HG03558 (cell line): ENCODE results near the gene ERO1B.

ENCODE experiments used
- ATAC-seq: cut with Tn5 transposase; IDR thresholded peaks from one replicate; pipeline ENCODE4 v1.9.1; 2021; ENCODE audit warnings: moderate number of reproducible peaks; ENCODE audit not compliant: unreplicated experiment; ENCODE audit errors: extremely low read depth

Gene ERO1B

DNA sequence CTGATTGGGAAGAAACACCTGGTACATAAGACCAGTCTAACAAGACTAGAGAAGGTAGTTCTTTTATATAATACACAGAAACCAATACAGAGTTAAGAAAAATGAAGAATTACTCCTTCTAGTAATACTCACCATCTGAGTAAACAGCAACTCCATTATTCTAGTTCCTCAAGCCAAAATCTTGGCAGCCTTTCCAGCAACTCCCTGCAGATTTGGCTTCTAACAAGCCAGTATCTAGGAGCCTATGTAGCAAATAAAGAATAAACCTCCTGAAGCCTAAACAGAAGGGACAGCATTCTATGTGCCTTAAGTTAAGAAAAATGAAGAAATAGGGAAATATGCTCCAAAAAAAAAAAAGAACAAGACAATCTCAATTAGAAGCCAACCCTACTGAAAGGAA lies 24.5 kb downstream of the ERO1B start:
- no peak for ATAC-seq

DNA sequence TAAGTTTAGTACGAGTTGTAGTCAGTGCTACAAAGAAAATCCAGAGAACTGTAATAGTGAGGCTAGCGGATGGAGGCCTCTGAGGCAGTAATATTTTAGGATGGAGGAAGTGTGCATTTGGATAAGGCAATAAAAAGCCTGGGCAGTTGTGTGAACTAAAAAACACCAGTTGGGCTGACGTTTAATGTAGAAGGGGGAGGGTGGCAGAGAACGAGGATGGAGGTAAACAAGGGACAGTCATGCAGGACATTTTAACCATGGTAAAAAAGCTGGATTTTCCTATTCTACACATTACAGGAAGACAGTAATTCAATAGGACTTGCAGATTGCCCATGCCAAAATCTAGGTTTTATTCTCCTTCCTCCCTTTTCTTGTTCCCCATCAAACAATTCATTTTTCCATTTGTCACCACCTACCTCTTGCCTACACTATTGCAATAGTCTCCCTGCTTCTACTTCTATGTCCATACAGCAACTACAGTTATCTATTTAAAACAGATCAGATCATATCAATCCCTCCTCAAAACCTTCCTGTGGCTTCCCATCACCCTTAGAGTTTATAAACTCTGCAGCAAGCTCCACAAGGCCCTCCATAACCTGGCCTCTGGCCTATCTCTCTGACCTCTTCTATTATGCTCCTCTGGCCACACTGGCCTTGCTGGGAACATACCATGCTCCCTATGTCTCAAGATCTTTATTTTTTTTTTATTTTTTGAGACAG lies 27.7 kb downstream of the ERO1B start:
- no peak for ATAC-seq

DNA sequence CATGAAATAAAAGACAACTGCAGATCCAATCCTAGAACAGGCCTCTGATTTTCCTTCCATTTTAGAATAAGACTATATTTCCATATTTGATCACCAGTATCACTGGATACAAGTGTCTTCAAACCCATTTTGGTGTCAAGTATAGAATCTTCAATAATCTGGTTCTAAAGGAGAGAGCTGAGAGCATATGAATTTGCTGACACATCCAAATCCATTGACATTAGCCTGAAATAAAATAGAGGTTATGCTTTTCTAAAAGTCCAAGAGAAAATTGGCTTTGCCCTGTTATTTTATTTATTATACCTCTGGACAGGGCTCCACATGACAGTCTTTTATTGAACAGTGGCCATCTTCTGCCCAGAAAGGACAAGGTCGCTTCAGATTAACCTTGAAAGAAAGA lies 28.6 kb downstream of the ERO1B start:
- ATAC-seq, result no peak

DNA sequence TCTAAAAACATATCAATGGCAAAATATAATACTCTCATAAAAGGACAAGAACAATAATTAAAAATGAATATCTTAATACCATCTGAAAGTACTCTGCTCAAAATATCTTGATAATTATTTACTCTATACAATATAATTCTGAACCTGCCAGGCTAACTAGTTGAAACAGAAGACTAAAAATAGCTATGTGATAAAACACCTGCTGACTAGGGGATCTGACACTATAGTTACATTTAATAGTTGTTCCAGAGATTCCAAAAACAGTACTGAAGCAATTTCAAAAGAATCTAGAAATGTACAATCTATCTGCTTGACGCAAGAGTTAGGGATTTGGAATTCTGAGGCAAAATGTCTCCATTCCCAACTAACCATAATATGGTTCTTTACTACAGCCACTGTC lies 30.2 kb downstream of the ERO1B start:
- ATAC-seq, result no peak

DNA sequence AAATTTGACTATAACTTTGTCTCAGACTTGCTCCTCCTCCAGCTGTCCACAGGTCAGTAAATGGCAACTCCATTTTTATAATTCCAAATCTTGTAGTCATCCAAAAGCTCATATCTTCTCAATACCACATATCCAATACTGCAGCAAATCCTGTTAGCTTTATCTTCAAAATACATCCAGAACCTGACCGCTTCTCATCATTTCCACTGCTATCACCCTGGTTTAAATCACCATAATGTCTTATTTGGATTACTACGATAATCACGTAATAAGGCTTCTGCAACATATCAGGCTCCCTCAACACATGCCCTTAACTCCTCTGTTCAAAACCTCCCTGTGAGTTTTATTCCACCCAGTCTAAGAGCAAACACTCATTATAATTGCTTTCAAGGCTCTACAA lies 34.5 kb downstream of the ERO1B start:
- ATAC-seq, result no peak

DNA sequence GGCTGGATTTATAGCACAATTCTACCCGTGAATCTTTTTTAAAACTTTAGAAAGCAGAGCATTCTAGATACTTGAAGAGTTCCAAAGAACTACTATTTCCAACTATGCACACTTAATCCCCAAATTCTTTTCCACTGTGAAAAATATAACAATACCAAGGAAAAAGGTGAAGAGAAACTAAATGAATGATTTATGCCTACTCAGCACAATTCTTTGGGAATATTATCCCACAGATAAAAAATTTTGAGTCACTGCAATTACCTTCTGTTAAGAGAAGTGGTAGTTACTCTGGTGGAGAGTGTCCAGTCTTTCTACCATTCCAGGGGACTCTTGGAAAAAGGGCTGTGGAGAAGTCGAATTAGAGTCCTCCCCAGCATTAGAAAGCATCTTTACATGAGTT lies 39.2 kb downstream of the ERO1B start:
- no peak for ATAC-seq

DNA sequence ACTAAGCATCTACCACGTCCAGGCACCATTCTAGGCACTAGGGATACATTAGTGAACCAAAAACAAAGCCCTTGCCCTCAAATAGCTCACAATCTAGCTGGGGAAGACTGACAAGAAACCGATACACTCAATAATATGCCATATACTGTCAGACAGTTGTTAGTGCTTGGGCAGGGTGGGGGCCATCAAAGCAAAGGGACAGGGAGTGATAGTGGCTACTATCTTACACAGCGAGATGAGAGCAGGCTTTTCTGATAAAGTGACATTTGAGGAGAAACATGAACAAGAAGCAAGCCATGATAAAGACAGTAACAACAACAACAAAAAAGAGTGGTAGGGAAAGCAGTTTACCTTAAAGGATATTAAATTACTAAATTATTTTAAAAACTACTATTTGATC lies 41.1 kb downstream of the ERO1B start:
- ATAC-seq, result no peak

DNA sequence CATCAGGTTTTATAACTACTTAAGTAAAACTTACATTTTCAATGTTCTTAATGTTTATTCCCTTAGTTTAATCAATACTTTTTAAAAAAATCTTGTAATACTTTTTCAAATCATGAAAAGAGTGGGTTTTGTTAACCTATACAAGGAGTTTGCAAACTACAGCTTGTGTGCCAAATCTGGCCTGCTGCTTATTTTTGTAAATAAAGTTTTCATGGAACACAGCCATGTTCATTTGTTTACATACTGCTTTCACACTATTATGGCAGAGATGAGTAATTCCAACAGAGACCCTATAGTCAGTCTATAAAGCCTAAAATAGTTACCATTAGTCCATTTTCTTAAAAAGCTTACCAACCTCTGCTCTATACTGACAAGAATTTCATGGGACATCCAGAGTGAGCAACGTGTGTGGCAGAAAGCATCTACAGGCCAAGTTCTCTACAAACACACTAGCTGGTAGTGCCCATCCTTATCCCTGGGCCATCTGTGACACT lies 42.6 kb downstream of the ERO1B start:
- no peak for ATAC-seq

DNA sequence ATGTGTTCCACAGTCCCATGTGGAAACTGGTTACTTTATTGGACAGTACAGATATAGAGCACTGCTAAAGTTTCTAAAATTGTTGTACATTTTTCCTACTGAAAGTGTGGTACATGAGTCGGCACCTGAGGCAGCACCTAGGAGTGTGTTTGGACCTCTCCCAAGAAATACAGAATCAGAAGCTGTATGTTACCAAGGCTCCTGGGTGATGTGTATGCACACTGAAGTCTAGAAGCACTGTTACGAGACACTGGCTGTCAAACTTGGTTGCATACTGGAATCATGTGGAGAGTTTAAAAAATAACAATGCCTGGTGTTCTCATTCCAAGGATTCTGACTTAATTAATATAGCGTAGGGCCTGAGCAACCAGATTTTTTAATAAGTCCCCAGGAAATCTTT lies 46.6 kb downstream of the ERO1B start:
- no peak for ATAC-seq

DNA sequence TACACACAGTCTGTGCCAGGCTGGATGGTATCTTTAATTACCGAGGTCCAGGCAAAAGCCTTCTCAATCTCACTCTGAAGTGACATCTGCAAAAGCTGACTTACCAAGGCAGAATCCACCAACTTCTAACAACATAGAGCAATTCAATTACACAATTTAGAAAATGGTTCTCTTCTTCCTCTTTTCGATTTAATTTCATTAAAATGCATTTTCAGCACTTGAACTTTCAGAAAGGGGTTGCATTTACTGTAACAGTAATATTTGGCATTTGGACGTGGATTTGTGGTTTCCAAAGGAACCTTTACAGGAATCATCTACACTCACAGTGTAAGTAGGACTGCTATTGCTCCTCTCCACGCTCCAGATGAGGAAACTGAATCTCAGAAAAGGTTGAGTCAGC lies 53.3 kb downstream of the ERO1B start:
- no peak for ATAC-seq

DNA sequence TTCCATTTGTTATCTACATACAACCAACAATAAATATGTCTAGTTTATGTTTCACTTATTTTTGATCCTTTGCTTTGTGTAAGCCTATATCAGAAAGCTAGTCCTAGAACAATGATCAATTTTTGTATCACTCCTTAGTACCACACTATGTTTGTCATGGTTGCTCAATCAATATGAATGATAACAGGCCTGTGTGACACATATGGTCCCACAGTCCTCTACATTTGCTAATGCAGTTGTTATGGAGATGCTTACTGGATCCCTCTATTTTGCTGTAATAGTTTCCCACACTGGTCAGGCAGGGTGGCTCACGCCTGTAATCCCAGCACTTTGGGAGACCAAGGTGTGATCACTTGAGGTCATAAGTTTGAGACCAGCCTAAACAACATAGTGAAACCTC lies 59.1 kb downstream of the ERO1B start:
- no peak for ATAC-seq

DNA sequence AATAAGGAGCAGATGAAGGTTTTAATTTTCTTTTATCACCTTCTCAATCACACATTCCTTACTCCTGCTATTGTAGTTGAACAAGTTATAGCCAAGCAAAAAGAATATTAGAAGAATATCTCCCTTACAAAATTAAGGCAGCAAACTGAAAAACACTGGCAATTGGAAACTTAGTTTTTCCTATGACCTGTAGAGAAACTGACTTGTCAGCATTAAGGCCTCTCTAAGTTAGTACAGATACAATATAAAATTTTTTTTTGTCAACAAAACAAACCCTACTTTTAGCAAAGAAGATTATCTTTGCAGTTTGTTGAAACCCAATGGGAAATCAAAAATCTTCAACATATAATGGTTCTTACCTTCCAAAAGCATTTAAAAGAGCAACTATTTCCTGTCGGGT lies 61.3 kb downstream of the ERO1B start:
- no peak for ATAC-seq

DNA sequence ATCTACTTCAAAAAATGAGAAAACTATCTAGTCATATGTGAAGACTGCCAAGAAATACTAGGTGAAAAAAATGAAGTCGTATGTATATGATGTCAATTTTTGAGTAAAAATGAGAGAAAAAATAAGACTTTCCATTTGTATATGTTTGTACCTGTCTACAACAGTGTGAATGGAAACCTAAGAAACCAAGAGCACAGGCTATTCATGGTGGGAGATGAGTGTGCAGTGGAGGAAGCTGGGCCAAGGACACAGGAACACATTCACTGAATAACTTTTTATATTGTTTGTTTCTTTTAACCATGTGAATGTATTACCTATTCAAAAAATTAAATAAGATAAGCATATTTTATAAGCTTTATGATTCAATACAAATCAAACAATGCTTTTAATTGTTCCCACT lies 67.0 kb downstream of the ERO1B start:
- ATAC-seq, result no peak

DNA sequence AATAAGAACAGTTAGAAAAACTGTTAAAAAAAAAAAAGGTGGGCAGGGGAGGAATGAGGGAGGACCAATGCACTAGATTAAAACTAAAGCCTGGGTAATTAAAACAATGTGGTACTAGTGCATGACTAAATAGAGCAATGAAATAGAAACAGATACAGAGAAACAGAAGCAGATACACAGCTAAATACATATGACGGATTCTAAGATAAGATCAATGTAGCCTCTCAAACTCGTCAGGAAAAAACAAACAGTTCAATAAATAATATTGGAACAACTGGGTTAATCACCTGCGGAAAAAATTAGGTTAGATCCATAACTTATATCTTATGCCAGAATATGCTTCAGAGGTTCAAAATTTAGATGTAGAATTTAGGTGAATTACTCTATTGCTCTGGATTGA lies 68.2 kb downstream of the ERO1B start:
- no peak for ATAC-seq

DNA sequence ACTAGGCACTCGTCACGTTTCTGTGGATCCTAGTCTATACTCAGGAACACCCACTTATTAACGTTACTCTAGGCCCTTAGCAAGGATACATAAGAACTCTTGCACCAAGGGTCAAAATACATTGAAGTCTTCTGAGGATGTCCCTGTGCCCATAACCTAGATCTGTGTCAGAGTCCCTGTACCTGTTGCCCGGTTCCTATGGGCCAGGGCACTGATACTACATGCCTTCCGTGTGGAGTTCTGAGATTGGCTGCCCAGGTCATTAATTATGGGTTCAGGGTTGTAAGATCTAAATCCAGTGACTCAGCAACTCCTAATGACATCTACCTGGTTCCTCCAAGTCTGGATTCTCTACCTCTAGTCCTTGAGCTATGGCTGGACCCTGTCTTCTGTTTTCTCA lies 69.9 kb downstream of the ERO1B start:
- no peak for ATAC-seq

DNA sequence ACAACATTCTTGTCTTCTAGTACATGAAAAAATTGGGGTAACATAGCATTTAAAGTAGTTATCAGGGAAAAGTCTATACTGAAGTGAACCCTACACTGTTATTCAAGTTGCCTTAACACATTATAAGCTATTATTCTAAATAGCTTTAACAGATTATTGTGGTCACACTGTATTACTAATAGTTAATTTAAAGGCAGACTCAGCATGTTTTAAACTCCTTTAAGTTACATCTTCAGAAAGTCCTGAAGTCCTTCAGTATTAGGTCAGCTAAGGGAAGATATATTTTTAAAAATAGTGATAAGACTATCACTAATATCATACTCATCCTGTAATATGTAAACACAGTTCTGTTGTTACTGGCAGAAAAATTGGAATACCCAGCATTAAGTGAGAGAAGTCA lies 72.0 kb downstream of the ERO1B start:
- ATAC-seq, result no peak

DNA sequence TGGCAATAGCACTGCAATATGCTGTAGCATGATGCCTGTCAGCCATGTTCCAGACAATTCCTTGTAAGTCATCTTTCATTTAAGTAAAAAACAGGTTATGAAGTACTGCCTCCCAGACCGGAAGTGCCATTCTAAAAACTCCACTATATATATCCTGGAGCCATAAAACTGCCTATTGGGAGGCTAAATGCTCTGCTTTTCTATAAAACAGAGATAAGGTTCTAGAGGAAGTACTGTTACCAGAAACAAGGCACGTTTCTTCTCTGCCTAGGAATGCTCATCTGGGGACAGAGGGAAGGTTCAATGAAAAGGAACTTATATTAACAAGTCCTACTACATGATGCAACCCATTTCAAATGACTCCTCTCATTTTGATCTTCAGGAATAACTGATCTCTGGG lies 72.6 kb downstream of the ERO1B start:
- ATAC-seq, result no peak

DNA sequence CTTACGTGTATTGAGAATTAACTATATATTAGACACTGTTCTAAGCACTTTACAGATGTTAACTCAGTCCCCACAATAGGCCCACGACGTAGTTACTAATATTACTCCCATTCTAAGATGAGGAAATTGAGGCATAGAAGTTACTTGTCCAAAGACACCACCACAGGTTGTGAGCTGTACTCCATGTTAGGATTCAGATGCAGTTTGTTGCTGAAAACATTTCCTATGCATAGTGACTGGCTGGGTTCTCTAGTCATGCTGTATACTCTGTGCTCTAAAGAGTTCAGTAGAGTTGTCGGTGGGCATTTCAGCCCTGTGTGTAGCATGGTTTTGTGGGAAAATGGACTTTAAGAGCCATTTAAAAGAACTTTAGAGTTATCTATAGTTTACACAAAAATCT lies 74.2 kb downstream of the ERO1B start:
- ATAC-seq, result no peak

DNA sequence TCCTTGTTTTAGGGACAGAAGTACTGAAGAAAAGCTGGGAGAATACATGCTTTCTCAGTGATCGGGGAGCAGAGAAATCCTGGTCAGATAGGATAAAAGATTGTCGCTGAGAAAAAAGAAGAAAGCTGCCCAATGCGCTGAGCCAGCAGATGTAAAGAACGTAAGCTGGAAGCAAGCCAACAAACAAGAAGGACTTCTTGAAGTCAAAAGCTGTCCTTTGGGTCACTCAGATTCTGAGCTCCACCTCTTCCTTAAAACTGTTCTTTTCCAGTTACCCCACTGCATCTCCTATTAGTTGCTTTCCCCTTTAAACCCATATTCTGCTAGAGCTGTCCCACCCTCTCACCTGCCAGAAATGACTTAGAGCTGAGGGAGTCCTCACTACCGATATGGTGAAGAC lies 74.6 kb downstream of the ERO1B start:
- ATAC-seq, result no peak

DNA sequence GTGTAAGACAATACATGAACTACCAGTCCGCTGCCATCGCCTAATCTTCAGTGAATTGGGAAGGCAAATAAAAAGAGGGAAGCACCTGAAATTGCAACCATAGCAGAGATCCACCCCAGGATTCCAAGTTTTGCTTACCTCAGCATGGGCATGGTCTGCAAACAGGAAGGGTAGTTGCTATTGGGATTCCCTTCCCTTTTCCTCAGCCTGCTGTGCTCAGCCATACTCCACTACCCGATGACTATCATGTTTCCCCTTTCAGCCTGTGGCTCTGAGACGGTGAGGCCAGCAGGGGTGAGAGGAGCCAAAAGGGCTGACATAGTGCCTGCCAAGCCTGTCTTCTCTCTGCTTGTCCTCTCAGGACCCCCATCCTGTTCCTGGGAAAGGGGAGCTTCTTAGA lies 75.2 kb downstream of the ERO1B start:
- ATAC-seq, result no peak

DNA sequence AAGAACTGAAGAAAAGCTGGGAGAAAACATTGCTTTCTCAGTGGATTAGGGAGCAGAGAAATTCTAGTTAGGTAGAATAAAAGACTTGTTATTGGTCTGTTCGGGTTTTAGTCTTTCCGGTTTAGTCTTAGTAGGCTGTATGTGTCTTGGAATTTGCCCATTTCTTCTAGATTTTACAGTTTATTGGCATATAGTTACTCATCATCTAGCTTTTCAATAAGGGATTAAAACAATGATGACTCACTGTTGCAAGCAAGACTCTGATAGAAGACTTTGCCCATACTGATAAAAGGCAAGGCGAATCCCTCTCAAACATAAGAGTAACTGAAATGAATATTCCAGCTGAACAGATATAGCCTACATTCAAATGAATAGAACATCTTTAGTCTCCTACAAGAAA lies 77.1 kb downstream of the ERO1B start:
- no peak for ATAC-seq

DNA sequence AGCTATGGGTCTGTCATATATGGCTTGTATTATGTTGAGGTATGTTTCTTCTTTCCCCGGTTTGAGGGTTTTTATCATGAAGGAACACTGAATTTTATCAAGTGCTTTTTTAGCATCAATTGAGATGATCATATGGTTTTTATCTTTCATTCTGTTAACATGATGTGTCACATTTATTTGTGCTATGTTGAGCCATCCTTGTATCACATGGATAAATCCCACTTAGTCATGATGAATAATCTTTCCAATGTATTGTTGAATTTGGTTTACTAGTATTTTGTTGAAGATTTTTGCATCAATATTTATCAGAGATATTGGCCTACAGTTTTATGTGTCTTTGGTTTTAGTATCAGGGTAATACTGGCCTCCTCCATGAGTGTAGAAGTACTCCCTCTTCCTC lies 77.7 kb downstream of the ERO1B start:
- no peak for ATAC-seq

DNA sequence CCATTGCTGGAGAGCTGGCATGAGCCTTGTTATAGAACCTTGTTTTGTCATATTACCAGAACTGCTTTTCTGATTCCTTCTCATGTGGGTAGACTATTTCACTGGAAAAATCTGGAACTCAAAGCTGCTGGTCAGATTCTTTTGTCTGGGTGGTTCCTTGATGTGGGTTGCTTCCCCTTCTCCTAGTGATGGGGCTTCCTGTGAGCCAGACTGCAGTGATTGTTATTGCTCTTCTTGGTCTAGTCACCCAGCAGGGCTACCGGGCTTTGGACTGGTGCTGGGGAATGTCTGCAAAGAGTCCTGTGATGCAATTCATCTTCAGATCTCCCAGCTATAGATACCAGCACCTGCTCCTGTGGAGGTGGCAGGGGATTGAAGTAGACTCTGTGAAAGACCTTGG lies 80.0 kb downstream of the ERO1B start:
- no peak for ATAC-seq
